GM19099 (cell line): ENCODE measurements around the gene ZNF526.

Experiments used
- POLR2A ChIP-seq: IDR thresholded peaks from 3 replicates; pipeline ENCODE4 v1.6.1; 2011; ENCODE audit warnings: low read depth; ENCODE audit not compliant: insufficient read length; ENCODE audit errors: extremely low read depth

The ZNF526 gene

GRCh38 chr19:42188665-42189064, 31.4 kb upstream of the ZNF526 start:
- TF ChIP-seq POLR2A: no peak

- TF ChIP-seq POLR2A: no peak
Observed at GRCh38 chr19:42189133-42189532, 31.0 kb upstream of the ZNF526 start.

- TF ChIP-seq POLR2A: no peak
Observed at GRCh38 chr19:42191330-42191729, 28.8 kb upstream of the ZNF526 start.

GRCh38 chr19:42191855-42192254, 28.3 kb upstream of the ZNF526 start:
- no peak for TF ChIP-seq POLR2A

- TF ChIP-seq POLR2A: no peak
Observed at GRCh38 chr19:42193294-42193693, 26.8 kb upstream of the ZNF526 start.

- no peak for TF ChIP-seq POLR2A
Observed at GRCh38 chr19:42193706-42194105, 26.4 kb upstream of the ZNF526 start.

- no peak for TF ChIP-seq POLR2A
Observed at GRCh38 chr19:42196011-42197001, 23.8 kb upstream of the ZNF526 start.

- TF ChIP-seq POLR2A: no peak
Observed at GRCh38 chr19:42197375-42197817, 22.7 kb upstream of the ZNF526 start.

GRCh38 chr19:42198676-42199439, 21.3 kb upstream of the ZNF526 start:
- peak; percentile 44 for TF ChIP-seq POLR2A

GRCh38 chr19:42199440-42200115, 20.5 kb upstream of the ZNF526 start:
- no peak for TF ChIP-seq POLR2A

GRCh38 chr19:42200116-42200715, 19.9 kb upstream of the ZNF526 start:
- no peak for TF ChIP-seq POLR2A

GRCh38 chr19:42201489-42202289, 18.4 kb upstream of the ZNF526 start:
- TF ChIP-seq POLR2A: peak; percentile 55

GRCh38 chr19:42202290-42202880, 17.7 kb upstream of the ZNF526 start:
- no peak for TF ChIP-seq POLR2A
